ENCODE measurements around the gene CD4.
A peak's percentile ranks its signal among the peaks of the same experiment; 100 is the strongest.

Gene CD4

DNA sequence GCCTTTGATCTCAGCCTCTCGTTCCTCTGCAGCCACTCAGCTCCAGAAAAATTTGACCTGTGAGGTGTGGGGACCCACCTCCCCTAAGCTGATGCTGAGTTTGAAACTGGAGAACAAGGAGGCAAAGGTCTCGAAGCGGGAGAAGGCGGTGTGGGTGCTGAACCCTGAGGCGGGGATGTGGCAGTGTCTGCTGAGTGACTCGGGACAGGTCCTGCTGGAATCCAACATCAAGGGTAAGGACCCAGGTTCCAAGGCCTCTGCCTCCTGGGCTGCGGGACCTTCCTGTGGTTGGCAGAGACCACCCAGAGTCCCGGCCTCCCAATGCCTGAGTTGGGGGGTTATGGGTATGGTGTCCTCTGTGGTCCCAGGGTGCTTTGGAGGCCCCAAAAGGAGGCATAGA is 27.8 kb downstream of the CD4 start:
- no peak for DNase-seq (ENCODE audit: low read depth)

DNA sequence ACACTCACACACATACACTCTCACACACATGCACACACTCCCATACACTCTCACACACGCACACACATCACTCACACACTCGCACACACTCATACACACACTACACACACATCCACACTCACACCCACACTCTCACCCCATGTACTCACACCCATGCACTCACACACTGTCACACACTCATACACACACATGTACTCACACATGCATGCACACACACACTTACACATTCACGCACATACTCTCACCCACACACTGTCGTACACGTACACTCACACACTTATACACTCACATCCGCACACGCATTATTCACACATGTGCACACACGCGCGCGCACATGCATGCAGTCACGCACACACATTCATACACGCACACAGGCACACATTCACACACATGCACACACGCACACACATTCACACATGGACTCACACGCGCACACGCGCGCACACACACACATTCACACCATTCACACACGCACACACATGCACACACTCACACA is 28.4 kb downstream of the CD4 start:
- no peak for DNase-seq (ENCODE audit: low read depth)

DNA sequence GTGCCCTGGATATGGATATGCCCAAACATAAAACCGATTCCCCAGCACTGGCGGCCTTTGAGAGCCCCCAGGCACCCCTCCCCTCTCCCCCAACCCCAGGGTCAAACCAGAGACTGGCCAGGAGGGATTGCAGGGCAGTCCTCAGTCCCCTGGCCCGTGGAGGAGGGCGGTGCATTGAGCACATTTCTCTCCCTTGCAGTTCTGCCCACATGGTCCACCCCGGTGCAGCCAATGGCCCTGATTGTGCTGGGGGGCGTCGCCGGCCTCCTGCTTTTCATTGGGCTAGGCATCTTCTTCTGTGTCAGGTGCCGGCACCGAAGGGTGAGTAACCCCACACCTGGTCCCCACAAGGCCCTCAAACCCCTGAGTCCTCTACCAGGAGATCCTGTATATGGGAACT is 28.9 kb downstream of the CD4 start:
- no peak for DNase-seq (ENCODE audit: low read depth)

DNA sequence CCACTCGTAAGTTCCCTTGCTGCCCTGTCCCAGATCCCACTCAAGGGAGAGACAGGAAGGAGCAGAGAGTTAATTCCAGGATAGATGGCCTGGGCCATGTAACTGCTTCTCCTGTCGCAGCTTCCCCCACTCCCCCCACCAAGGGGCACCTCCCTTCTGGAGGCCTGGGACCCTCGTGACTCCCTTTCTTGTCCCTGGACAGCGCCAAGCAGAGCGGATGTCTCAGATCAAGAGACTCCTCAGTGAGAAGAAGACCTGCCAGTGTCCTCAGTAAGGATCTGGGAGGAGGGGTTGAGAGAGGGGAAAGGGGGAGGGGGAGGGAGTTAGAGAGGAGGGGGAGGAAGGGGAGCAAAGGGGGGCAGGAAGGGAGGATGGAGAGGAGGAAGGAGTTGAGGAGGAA is 29.3 kb downstream of the CD4 start:
- no peak for DNase-seq (ENCODE audit: low read depth)

- DNase-seq (ENCODE audit: low read depth), result no peak
Observed at GRCh38 chr12:6819106-6820030, 30.0 kb downstream of the CD4 start.

DNA sequence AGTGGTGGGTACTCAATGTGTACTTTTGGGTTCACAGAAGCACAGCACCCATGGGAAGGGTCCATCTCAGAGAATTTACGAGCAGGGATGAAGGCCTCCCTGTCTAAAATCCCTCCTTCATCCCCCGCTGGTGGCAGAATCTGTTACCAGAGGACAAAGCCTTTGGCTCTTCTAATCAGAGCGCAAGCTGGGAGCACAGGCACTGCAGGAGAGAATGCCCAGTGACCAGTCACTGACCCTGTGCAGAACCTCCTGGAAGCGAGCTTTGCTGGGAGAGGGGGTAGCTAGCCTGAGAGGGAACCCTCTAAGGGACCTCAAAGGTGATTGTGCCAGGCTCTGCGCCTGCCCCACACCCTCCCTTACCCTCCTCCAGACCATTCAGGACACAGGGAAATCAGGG is 30.8 kb downstream of the CD4 start:
- no peak for DNase-seq (ENCODE audit: low read depth)

DNA sequence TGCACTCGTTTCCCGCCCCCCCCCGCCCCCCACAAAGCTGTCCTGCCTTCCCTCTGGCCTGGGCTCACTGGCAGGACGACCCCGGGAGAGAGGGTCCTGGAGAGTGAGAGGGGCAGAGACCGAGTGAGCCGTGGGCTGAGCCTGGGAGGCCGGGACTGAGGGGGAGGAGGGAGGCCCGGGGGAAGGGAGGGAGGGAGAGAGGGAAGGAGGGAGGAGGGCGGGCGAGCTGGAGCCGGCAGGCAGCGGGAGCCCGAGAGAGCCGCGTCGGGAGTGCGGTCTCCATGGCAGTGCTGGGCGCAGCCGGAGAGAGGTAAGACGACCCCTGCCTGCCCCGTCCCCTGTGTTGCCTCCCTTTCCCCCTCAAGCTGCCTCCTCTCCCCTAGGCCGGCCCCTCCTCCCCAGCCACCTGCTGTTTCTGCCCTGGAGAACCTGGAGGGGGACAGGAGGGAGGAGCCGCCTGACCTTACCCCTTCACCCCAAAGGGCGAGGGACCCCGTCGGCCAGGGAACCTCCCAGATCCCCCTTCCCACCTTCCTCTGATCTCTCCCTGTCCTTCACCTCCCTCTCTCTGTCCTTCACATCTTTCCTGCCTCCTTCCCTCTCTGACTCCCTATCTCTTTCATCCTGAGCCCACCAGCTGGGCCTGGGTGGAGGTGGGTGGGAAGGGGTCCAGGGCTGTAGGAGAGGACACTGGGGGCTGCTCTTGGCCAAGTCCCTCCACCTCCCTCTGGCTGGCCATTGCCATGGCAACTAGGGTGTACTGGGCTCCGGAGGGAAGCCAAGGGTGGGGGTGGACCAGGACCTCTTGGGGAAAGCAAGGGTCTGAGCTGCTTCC is 32.5 kb downstream of the CD4 start, which contains the start of gene GPR162:
Gene GPR162, plus strand, starts transcription at position 231 of the 835 bp plus-strand sequence. CDS start 2,078 bp downstream, outside the sequence.
- DNase-seq (ENCODE audit: low read depth), result no peak

GRCh38 chr12:6822426-6823135 is 33.3 kb downstream of the CD4 start:
- DNase-seq (ENCODE audit: low read depth), result no peak

GRCh38 chr12:6823182-6824084 is 34.1 kb downstream of the CD4 start:
- DNase-seq (ENCODE audit: low read depth), result no peak

GRCh38 chr12:6824085-6824775 is 34.9 kb downstream of the CD4 start:
- no peak for DNase-seq (ENCODE audit: low read depth)

- DNase-seq (ENCODE audit: low read depth), result no peak
Observed at GRCh38 chr12:6824901-6825381, 35.6 kb downstream of the CD4 start.

DNA sequence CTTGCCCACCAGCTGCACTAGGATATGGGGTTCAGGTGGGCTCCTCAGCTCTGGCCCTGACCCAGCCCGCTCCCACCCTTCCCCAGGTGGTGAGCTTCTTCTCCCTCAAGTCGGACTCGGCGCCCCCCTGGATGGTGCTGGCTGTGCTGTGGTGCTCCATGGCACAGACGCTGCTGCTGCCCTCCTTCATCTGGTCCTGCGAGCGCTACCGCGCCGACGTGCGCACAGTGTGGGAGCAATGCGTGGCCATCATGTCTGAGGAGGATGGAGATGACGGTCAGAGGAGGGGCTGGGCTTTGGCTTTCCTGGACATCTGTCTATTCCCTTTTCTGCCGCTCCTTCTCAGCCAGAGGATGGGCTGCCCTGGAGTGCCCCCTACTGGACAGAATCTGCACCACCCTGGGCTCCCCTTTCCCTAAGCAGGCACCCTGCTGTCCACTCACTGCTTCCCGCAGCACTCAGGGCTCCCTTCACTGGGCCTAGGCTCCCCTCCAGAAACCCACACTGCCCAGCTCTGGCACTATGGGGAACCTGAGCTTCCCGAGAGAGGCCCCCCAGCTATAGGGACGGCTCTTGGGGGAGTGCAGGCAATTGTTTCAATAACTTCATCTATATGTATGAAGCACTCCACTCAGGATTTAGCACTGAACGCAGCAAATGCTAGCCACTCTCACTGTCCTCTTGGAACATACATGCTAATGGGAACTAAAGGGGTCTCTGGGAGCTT is 36.2 kb downstream of the CD4 start:
- DNase-seq (ENCODE audit: low read depth), result peak; percentile 68

- no peak for DNase-seq (ENCODE audit: low read depth)
Observed at GRCh38 chr12:6826125-6826733, 36.9 kb downstream of the CD4 start.

DNA sequence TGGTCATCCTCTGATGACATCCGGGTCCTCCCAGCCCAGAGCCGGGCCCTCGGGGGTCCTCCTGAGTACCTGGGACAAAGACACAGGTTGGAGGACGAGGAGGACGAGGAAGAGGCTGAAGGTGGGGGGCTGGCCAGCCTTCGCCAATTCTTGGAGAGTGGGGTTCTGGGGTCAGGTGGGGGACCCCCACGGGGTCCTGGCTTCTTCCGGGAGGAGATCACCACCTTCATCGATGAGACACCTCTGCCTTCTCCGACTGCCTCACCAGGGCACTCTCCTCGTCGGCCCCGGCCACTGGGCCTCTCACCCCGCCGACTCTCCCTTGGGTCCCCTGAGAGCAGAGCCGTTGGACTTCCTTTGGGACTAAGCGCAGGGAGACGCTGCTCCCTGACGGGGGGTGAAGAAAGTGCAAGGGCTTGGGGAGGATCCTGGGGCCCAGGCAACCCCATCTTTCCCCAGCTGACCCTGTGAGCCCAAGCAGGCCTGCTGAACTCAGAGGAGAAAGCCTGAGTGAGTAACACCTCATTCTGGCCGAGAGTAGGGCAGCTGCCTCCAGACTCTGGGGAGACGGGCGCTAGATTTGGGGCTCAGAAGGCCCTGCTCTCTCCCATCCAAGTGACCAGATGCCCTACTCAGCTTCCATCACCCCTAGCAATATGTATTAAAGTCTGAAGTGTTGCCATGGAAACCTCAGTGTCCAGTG is 37.6 kb downstream of the CD4 start:
- no peak for DNase-seq (ENCODE audit: low read depth)

GRCh38 chr12:6827437-6827911 is 38.1 kb downstream of the CD4 start:
- peak; percentile 26 for DNase-seq (ENCODE audit: low read depth)

DNA sequence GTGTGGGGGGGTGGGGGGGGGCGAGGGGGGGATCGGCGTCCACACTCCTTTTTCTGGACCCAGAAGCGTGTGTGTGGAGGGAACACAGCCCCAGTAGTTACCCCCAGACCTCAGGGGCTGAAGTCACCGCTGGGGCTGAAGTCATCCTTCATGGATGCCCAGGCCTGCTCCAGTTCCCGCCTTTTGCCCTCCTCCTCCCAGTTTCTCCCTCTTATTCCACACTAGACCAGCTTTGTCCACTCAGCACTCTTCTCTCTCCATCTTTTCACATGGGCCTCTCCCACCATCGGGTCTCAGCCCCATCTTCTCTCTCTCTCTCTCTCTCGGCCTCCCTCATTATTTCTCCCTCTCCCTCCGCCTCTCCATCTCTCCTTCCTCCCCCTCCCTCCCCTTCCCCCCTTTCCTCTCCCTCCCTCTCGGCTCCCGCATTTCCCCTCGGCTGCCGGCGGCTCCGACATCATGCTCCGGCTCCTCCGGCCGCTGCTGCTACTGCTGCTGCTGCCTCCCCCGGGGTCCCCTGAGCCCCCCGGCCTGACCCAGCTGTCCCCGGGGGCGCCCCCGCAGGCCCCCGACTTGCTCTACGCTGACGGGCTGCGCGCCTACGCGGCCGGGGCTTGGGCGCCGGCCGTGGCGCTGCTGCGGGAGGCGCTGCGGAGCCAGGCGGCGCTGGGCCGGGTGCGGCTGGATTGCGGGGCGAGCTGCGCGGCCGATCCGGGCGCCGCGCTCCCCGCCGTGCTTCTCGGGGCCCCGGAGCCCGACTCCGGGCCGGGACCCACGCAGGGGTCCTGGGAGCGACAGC is 38.9 kb downstream of the CD4 start, which contains the start of gene P3H3:
Gene P3H3, plus strand, starts transcription at position 426 of the 799 bp plus-strand sequence. Its CDS starts 34 bp downstream, at position 460.
- DNase-seq (ENCODE audit: low read depth), result no peak

GRCh38 chr12:6828781-6829535 is 39.6 kb downstream of the CD4 start:
- DNase-seq (ENCODE audit: low read depth), result no peak

Measured in stimulated activated CD8-positive, alpha-beta memory T cell treated with anti-CD3 and anti-CD28 coated beads, Interleukin-7, amount 100 ng/mL, for 24 hours (primary cell).